Adipose tissue (tissue), 3 donors: ENCODE data around the gene DUSP16. TPM values are rescaled to one million over a fixed set of nuclear protein-coding genes. Genes with fewer than 3 reads are reported as not detected.
A peak's percentile ranks its signal among the peaks of the same experiment; 100 is the strongest.
"Not testable (repeated sequence)": the region's sequence is repeated elsewhere in the genome, so short reads cannot be mapped to it uniquely, and the experiment has no call there.

Experiments used
- H3K27ac ChIP-seq: one replicate; pipeline ENCODE4 v1.5.1; 2013; ENCODE audit warnings: low read depth, low read length
- WGBS, 3 donors: extraction: QIAGEN DNeasy Blood & Tissue Kit; methylation state at CpG; one replicate each; pipeline ENCODE4 v1.1.7; 2013; 5-methylcytosine and 5-hydroxymethylcytosine counted together
- polyA plus RNA-seq, 3 donors: library from polyadenylated mRNA; stranded (reverse); fragments of 200-250 nt; gene quantifications; one replicate each; pipeline ENCODE4 v1.2.3, GENCODE V29; 2013
- donor health status: healthy with polysubstance abuse.
- donor health status: Bipolar disorder and iron deficiency.
- donor health status: healthy.

DUSP16 gene
- polyA plus RNA-seq, 3 donors, result 7.6 to 14.4 (median 10.5) TPM

GRCh38 chr12:12586879-12587675, 24.4 kb upstream of the DUSP16 start:
- no peak overlapping the region for H3K27ac ChIP-seq

GRCh38 chr12:12585115-12585863, 22.6 kb upstream of the DUSP16 start:
- 68 to 86% (median 73%) methylated on average over 2 of the region's 2 CpGs for WGBS, 3 donors
- no peak overlapping the region for H3K27ac ChIP-seq

More at GRCh38 chr12:12586879-12587675, 24.4 kb upstream of the DUSP16 start:
- WGBS, 3 donors, result 53 to 85% (median 78%) methylated on average over 8 of the region's 8 CpGs

- no peak overlapping the region for H3K27ac ChIP-seq
These were observed 21.0 kb upstream of the DUSP16 start for GRCh38 chr12:12583510-12584178.

GRCh38 chr12:12582895-12583303, 20.2 kb upstream of the DUSP16 start:
- H3K27ac ChIP-seq, result no peak overlapping the region
- 52 to 58% (median 58%) methylated on average over 6 of the region's 6 CpGs for WGBS, 3 donors

More at GRCh38 chr12:12583510-12584178, 21.0 kb upstream of the DUSP16 start:
- WGBS, 3 donors, result 77 to 85% (median 80%) methylated on average over 5 of the region's 5 CpGs

GRCh38 chr12:12582193-12582881, 19.7 kb upstream of the DUSP16 start:
- H3K27ac ChIP-seq, result no peak overlapping the region
- 69 to 72% (median 71%) methylated on average over 4 of the region's 4 CpGs for WGBS, 3 donors

GRCh38 chr12:12580716-12581115, 18.1 kb upstream of the DUSP16 start:
- WGBS, 3 donors, result 88 to 93% (median 93%) methylated on average over 1 of the region's 1 CpG
- not testable (repeated sequence) for H3K27ac ChIP-seq

- no peak overlapping the region for H3K27ac ChIP-seq
- WGBS, 3 donors, result 82 to 96% (median 90%) methylated on average over 3 of the region's 3 CpGs
These were observed 15.1 kb upstream of the DUSP16 start for GRCh38 chr12:12577786-12578185.

GRCh38 chr12:12572659-12573058, 10.0 kb upstream of the DUSP16 start:
- 93 to 96% (median 93%) methylated on average over 3 of the region's 3 CpGs for WGBS, 3 donors
- H3K27ac ChIP-seq, result no peak overlapping the region

- WGBS, 3 donors, result 96 to 100% (median 98%) methylated on average over 9 to 17 of the region's 32 CpGs
- H3K27ac ChIP-seq, result not testable (repeated sequence)
These were observed 3.3 kb upstream of the DUSP16 start for GRCh38 chr12:12565971-12566370.

GRCh38 chr12:12564911-12565310, 2.2 kb upstream of the DUSP16 start:
- no peak overlapping the region for H3K27ac ChIP-seq
- WGBS, 3 donors, result 50 to 86% (median 83%) methylated on average over 1 of the region's 1 CpG

GRCh38 chr12:12563290-12563928, 746 bp upstream of the DUSP16 start:
- no peak overlapping the region for H3K27ac ChIP-seq
- WGBS, 3 donors, result 35 to 60% (median 51%) methylated on average over 11 of the region's 11 CpGs

GRCh38 chr12:12562016-12562483, 613 bp downstream of the DUSP16 start:
- 0 to 1% (median 1%) methylated on average over 30 to 45 of the region's 45 CpGs for WGBS, 3 donors
- H3K27ac ChIP-seq, result peak overlapping the region; percentile 89

GRCh38 chr12:12561371-12562015, 1.2 kb downstream of the DUSP16 start:
- WGBS, 3 donors, result 0 to 1% (median 1%) methylated on average over 57 to 60 of the region's 60 CpGs

GRCh38 chr12:12560587-12561370, 1.9 kb downstream of the DUSP16 start:
- WGBS, 3 donors, result 8 to 19% (median 15%) methylated on average over 9 of the region's 9 CpGs
- no peak overlapping the region for H3K27ac ChIP-seq

More at GRCh38 chr12:12561371-12562015, 1.2 kb downstream of the DUSP16 start:
- peak overlapping the region; percentile 89 for H3K27ac ChIP-seq

GRCh38 chr12:12559719-12560296, 2.9 kb downstream of the DUSP16 start:
- no peak overlapping the region for H3K27ac ChIP-seq

GRCh38 chr12:12558291-12558690, 4.4 kb downstream of the DUSP16 start:
- H3K27ac ChIP-seq, result no peak overlapping the region
- 86 to 99% (median 95%) methylated on average over 4 of the region's 4 CpGs for WGBS, 3 donors

More at GRCh38 chr12:12559719-12560296, 2.9 kb downstream of the DUSP16 start:
- 16 to 53% (median 39%) methylated on average over 3 of the region's 3 CpGs for WGBS, 3 donors
